Left forelimb (tissue), 1 donor: ENCODE results near the gene ARHGEF10L.
"Not testable (repeated sequence)": the region's sequence is repeated elsewhere in the genome, so short reads cannot be mapped to it uniquely, and the experiment has no call there.

Source experiments
- DNase-seq: peaks from one replicate; pipeline ENCODE4 v3.0.0-alpha.2; 2018; ENCODE audit warnings: low spot score

ARHGEF10L gene

GRCh38 chr1:17610085-17610484, 70.6 kb downstream of the ARHGEF10L start:
- no peak for DNase-seq

GRCh38 chr1:17610713-17611112, 71.2 kb downstream of the ARHGEF10L start:
- DNase-seq, result no peak

- no peak for DNase-seq
Measured at GRCh38 chr1:17611991-17612390, 72.5 kb downstream of the ARHGEF10L start.

GRCh38 chr1:17612831-17613230, 73.3 kb downstream of the ARHGEF10L start:
- no peak for DNase-seq

- no peak for DNase-seq
Measured at GRCh38 chr1:17614586-17614985, 75.1 kb downstream of the ARHGEF10L start.

GRCh38 chr1:17615157-17615556, 75.7 kb downstream of the ARHGEF10L start:
- no peak for DNase-seq

- no peak for DNase-seq
Measured at GRCh38 chr1:17615959-17616358, 76.5 kb downstream of the ARHGEF10L start.

GRCh38 chr1:17616731-17617279, 77.3 kb downstream of the ARHGEF10L start:
- no peak for DNase-seq

GRCh38 chr1:17617787-17618557, 78.5 kb downstream of the ARHGEF10L start:
- no peak for DNase-seq

GRCh38 chr1:17618558-17619247, 79.2 kb downstream of the ARHGEF10L start:
- no peak for DNase-seq

- no peak for DNase-seq
Measured at GRCh38 chr1:17620448-17620847, 81.0 kb downstream of the ARHGEF10L start.

- DNase-seq, result no peak
Measured at GRCh38 chr1:17621691-17622090, 82.2 kb downstream of the ARHGEF10L start.

GRCh38 chr1:17622823-17623222, 83.3 kb downstream of the ARHGEF10L start:
- no peak for DNase-seq

GRCh38 chr1:17624611-17625233, 85.2 kb downstream of the ARHGEF10L start:
- DNase-seq, result no peak

GRCh38 chr1:17627239-17628052, 87.9 kb downstream of the ARHGEF10L start:
- DNase-seq, result no peak

GRCh38 chr1:17629046-17629445, 89.5 kb downstream of the ARHGEF10L start:
- not testable (repeated sequence) for DNase-seq

GRCh38 chr1:17629460-17629859, 90.0 kb downstream of the ARHGEF10L start:
- DNase-seq, result no peak

- DNase-seq, result no peak
Measured at GRCh38 chr1:17630048-17630830, 90.7 kb downstream of the ARHGEF10L start.

- DNase-seq, result no peak
Measured at GRCh38 chr1:17630986-17631385, 91.5 kb downstream of the ARHGEF10L start.

GRCh38 chr1:17631410-17631809, 91.9 kb downstream of the ARHGEF10L start:
- DNase-seq, result no peak

GRCh38 chr1:17632106-17632505, 92.6 kb downstream of the ARHGEF10L start:
- DNase-seq, result no peak
